H9 (cell line): Measurements from ENCODE around the gene GARIN5A. TPM values are rescaled to one million over a fixed set of nuclear protein-coding genes. Genes with fewer than 3 reads are reported as not detected.

Experiments used
- DNase-seq: peaks from one replicate; pipeline ENCODE4 v3.0.0-alpha.2; 2017
- H2AFZ ChIP-seq: one replicate; pipeline ENCODE4 v1.6.1; 2013; ENCODE audit warnings: mild to moderate bottlenecking, low read length, control low read depth, moderate library complexity
- H2AK5ac ChIP-seq: 2 replicates; pipeline ENCODE4 v1.6.1; 2013; ENCODE audit warnings: low read length, control low read depth, mixed read lengths; ENCODE audit not compliant: insufficient read length
- H2BK120ac ChIP-seq: one replicate; pipeline ENCODE4 v1.6.1; 2013; ENCODE audit warnings: low read depth, mild to moderate bottlenecking, low read length, control low read depth, inconsistent platforms; ENCODE audit not compliant: poor library complexity, severe bottlenecking
- H2BK12ac ChIP-seq: 2 replicates; pipeline ENCODE4 v1.6.1; 2013; ENCODE audit warnings: low read length, control low read depth, mixed read lengths, low read depth; ENCODE audit not compliant: insufficient read length
- H2BK15ac ChIP-seq: 2 replicates; pipeline ENCODE4 v1.6.1; 2013; ENCODE audit warnings: low read depth, low read length, control low read depth
- H2BK20ac ChIP-seq: one replicate; pipeline ENCODE4 v1.6.1; 2013; ENCODE audit warnings: low read depth, mild to moderate bottlenecking, low read length, control low read depth, inconsistent platforms; ENCODE audit not compliant: poor library complexity, severe bottlenecking
- H2BK5ac ChIP-seq: 2 replicates; pipeline ENCODE4 v1.6.1; 2013; ENCODE audit warnings: low read length, control low read depth, mixed read lengths; ENCODE audit not compliant: insufficient read length
- H3K14ac ChIP-seq: 2 replicates; pipeline ENCODE4 v1.6.1; 2013; ENCODE audit warnings: low read length, control low read depth; ENCODE audit not compliant: insufficient read depth
- H3K18ac ChIP-seq: 2 replicates; pipeline ENCODE4 v1.6.1; 2013; ENCODE audit warnings: low read depth, mild to moderate bottlenecking, mixed read lengths, low read length, control low read depth; ENCODE audit not compliant: insufficient read length
- H3K23ac ChIP-seq: 2 replicates; pipeline ENCODE4 v1.6.1; 2013; ENCODE audit warnings: low read length, control low read depth, mixed read lengths, low read depth; ENCODE audit not compliant: insufficient read length
- H3K23me2 ChIP-seq: 2 replicates; pipeline ENCODE4 v1.6.1; 2013; ENCODE audit warnings: low read depth, mild to moderate bottlenecking, mixed read lengths, low read length, control low read depth; ENCODE audit not compliant: insufficient read length, poor library complexity, severe bottlenecking
- H3K27ac ChIP-seq: 2 replicates; pipeline ENCODE4 v1.5.1; 2013; ENCODE audit warnings: low read length, control low read depth, mixed read lengths, low read depth; ENCODE audit not compliant: insufficient read length
- H3K27me3 ChIP-seq: 2 replicates; pipeline ENCODE4 v1.6.1; 2013; ENCODE audit warnings: low read length, control low read depth, inconsistent platforms; ENCODE audit not compliant: insufficient read depth
- H3K4ac ChIP-seq: 2 replicates; pipeline ENCODE4 v1.6.1; 2013; ENCODE audit warnings: low read depth, mild to moderate bottlenecking, control low read depth, inconsistent platforms, low read length, moderate library complexity
- H3K4me1 ChIP-seq: 2 replicates; pipeline ENCODE4 v1.6.1; 2013; ENCODE audit warnings: low read length, control low read depth, inconsistent platforms; ENCODE audit not compliant: insufficient read depth
- H3K4me2 ChIP-seq: 2 replicates; pipeline ENCODE4 v1.6.1; 2013; ENCODE audit warnings: low read length, control low read depth, mixed read lengths; ENCODE audit not compliant: insufficient read length, insufficient read depth
- H3K56ac ChIP-seq: 2 replicates; pipeline ENCODE4 v1.6.1; 2013; ENCODE audit warnings: low read depth, mild to moderate bottlenecking, mixed read lengths, low read length, control low read depth; ENCODE audit not compliant: insufficient read length
- H3K79me1 ChIP-seq: 2 replicates; pipeline ENCODE4 v1.6.1; 2013; ENCODE audit warnings: low read depth, mild to moderate bottlenecking, moderate library complexity, low read length, control low read depth, inconsistent platforms; ENCODE audit not compliant: insufficient read depth, poor library complexity, severe bottlenecking
- H3K79me2 ChIP-seq: 2 replicates; pipeline ENCODE4 v1.6.1; 2013; ENCODE audit warnings: low read length, control low read depth, inconsistent platforms; ENCODE audit not compliant: insufficient read depth
- H3K9ac ChIP-seq: 2 replicates; pipeline ENCODE4 v1.6.1; 2013; ENCODE audit warnings: low read length, control low read depth, mixed read lengths; ENCODE audit not compliant: insufficient read length; ENCODE audit errors: extremely low read depth
- H3K9me3 ChIP-seq: one replicate; pipeline ENCODE4 v1.6.1; 2013; ENCODE audit warnings: low read depth, low read length, inconsistent platforms; ENCODE audit not compliant: control insufficient read depth
- H3T11ph ChIP-seq: one replicate; pipeline ENCODE4 v1.6.1; 2013; ENCODE audit warnings: mild to moderate bottlenecking, low read length, control low read depth, inconsistent platforms
- H4K20me1 ChIP-seq: one replicate; pipeline ENCODE4 v1.6.1; 2013; ENCODE audit not compliant: control insufficient read depth, insufficient read length, insufficient read depth
- H4K5ac ChIP-seq: 2 replicates; pipeline ENCODE4 v1.6.1; 2013; ENCODE audit warnings: low read depth, mild to moderate bottlenecking, mixed read lengths, low read length, control low read depth; ENCODE audit not compliant: insufficient read length
- H4K8ac ChIP-seq: replicated peaks from 2 replicates; pipeline ENCODE4 v1.6.1; 2013; ENCODE audit warnings: low read length, control low read depth, mixed read lengths, low read depth; ENCODE audit not compliant: insufficient read length
- H4K91ac ChIP-seq: 2 replicates; pipeline ENCODE4 v1.6.1; 2013; ENCODE audit warnings: low read depth, mild to moderate bottlenecking, moderate library complexity, mixed read lengths, low read length, control low read depth; ENCODE audit not compliant: insufficient read length
- H3K27ac Mint-ChIP-seq, 3 experiments: 2 replicates in 2 of 3; 3 replicates in 1 of 3; pipeline ENCODE4 v1.8.0; 2020 to 2021; ENCODE audit warnings: mixed read lengths in 3 of 3, mild to moderate bottlenecking in 1 of 3, moderate library complexity in 1 of 3
- H3K27me3 Mint-ChIP-seq: 2 replicates; pipeline ENCODE4 v1.8.0; 2021; ENCODE audit warnings: low read depth, mild to moderate bottlenecking, moderate library complexity, mixed read lengths
- H3K36me3 Mint-ChIP-seq, 3 experiments: 2 replicates in 2 of 3; 3 replicates in 1 of 3; pipeline ENCODE4 v1.8.0; 2020 to 2021; ENCODE audit warnings: low read depth in 3 of 3, mixed read lengths in 3 of 3; ENCODE audit not compliant: insufficient read depth in 1 of 3
- H3K4me1 Mint-ChIP-seq, 2 experiments: 2 replicates each; pipeline ENCODE4 v1.8.0; 2020; ENCODE audit warnings: mixed read lengths in 2 of 2
- H3K4me3 Mint-ChIP-seq, 2 experiments: 2 replicates in 1 of 2; 3 replicates in 1 of 2; pipeline ENCODE4 v1.8.0; 2020 to 2021; ENCODE audit warnings: mild to moderate bottlenecking in 2 of 2, mixed read lengths in 2 of 2, moderate library complexity in 1 of 2
- H3K9me3 Mint-ChIP-seq, 2 experiments: 2 replicates in 1 of 2; 3 replicates in 1 of 2; pipeline ENCODE4 v1.8.0; 2020; ENCODE audit warnings: mild to moderate bottlenecking in 2 of 2, mixed read lengths in 2 of 2, moderate library complexity in 1 of 2
- WGBS: extraction: QIAGEN DNeasy Blood & Tissue Kit; methylation state at CpG from one replicate; pipeline ENCODE4 v1.1.7; 2013; ENCODE audit warnings: missing lambda C conversion rate, low lambda C conversion rate, mixed read lengths; ENCODE audit not compliant: insufficient read length; ENCODE audit errors: extremely low coverage; 5-methylcytosine and 5-hydroxymethylcytosine counted together
- total RNA-seq: library from RNA; stranded (reverse); gene quantifications from 2 replicates; pipeline ENCODE4 v1.2.1, GENCODE V29; 2021
- TF ChIP-seq, protein P1 (sequence below): fragments of 200-600 bp; sonication (generic); conservative IDR thresholded peaks from 3 replicates; pipeline ENCODE4 v1.8.0; 2021; ENCODE audit warnings: antibody characterized with exemption, mild to moderate bottlenecking

GARIN5A gene
- total RNA-seq, 1 experiment from 2014 or later = 9.5 TPM

DNA sequence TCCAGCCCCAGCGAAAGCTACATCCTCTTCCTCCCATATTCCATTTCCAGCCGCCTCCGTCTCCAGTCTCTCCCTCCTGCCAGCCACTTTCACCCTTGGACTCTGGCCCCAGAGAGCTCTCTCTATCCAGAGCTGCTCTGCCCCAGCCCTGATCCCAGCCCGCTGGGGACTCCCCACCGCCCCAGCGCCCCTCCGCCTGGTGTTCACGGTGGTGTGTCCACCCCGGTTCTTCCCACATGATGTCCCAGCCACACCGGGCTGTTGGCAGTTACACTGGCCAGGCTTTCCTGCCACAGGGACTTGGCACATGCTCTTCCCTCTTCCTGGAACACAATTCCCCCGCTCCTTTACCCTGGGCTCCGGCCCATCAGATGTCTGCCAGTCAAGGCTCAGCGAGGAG lies 11.6 kb downstream of the GARIN5A start:
- H3K14ac ChIP-seq = no peak overlapping the region
- no peak overlapping the region for H3K4me2 ChIP-seq
- TF ChIP-seq, protein P1, sequence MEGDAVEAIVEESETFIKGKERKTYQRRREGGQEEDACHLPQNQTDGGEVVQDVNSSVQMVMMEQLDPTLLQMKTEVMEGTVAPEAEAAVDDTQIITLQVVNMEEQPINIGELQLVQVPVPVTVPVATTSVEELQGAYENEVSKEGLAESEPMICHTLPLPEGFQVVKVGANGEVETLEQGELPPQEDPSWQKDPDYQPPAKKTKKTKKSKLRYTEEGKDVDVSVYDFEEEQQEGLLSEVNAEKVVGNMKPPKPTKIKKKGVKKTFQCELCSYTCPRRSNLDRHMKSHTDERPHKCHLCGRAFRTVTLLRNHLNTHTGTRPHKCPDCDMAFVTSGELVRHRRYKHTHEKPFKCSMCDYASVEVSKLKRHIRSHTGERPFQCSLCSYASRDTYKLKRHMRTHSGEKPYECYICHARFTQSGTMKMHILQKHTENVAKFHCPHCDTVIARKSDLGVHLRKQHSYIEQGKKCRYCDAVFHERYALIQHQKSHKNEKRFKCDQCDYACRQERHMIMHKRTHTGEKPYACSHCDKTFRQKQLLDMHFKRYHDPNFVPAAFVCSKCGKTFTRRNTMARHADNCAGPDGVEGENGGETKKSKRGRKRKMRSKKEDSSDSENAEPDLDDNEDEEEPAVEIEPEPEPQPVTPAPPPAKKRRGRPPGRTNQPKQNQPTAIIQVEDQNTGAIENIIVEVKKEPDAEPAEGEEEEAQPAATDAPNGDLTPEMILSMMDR = no peak
- WGBS = no CpG with 5 or more reads among the region's 13 CpGs
- DNase-seq = no peak
- no peak overlapping the region for H2AK5ac ChIP-seq
- no peak overlapping the region for H2AFZ ChIP-seq
- H3K9ac ChIP-seq = no peak overlapping the region
- no peaks in the 10 kb centered on the region for H3K27me3 ChIP-seq
- H3K36me3 Mint-ChIP-seq = no peaks in the 10 kb centered on the region; a peak in 1 of 7 replicates
- H3K9me3 Mint-ChIP-seq = no peaks in the 10 kb centered on the region; a peak in 1 of 5 replicates
- H3K4me1 ChIP-seq = no peaks in the 10 kb centered on the region
- H3T11ph ChIP-seq = no peak overlapping the region
- no peak overlapping the region for H2BK12ac ChIP-seq
- H3K27ac ChIP-seq = no peak overlapping the region
- no peaks in the 10 kb centered on the region for H3K9me3 ChIP-seq
- H3K4me1 Mint-ChIP-seq = peaks cover 9 to 12% of the 10 kb centered on the region in 2 experiments
- H3K27me3 Mint-ChIP-seq = peaks cover 13% of the 10 kb centered on the region
- H3K4me3 Mint-ChIP-seq = no peak overlapping the region
- H2BK120ac ChIP-seq = no peak overlapping the region
- H3K18ac ChIP-seq = no peak overlapping the region
- no peak overlapping the region for H2BK20ac ChIP-seq
- H3K56ac ChIP-seq = no peak overlapping the region
- no peak overlapping the region for H4K91ac ChIP-seq
- H2BK5ac ChIP-seq = no peak overlapping the region
- no peak overlapping the region for H3K27ac Mint-ChIP-seq
- H3K23ac ChIP-seq = no peak overlapping the region
- no peak overlapping the region for H4K5ac ChIP-seq
- no peak overlapping the region for H2BK15ac ChIP-seq
- no peak overlapping the region for H4K8ac ChIP-seq
- no peaks in the 10 kb centered on the region for H3K79me2 ChIP-seq
- no peaks in the 10 kb centered on the region for H4K20me1 ChIP-seq
- no peaks in the 10 kb centered on the region for H3K23me2 ChIP-seq
- H3K79me1 ChIP-seq = no peaks in the 10 kb centered on the region
- no peak overlapping the region for H3K4ac ChIP-seq
